Glomerular endothelial cell (primary cell): ENCODE results near the gene ITGB3BP. TPM values are rescaled to one million over a fixed set of nuclear protein-coding genes. Genes with fewer than 3 reads are reported as not detected.
"Not testable (repeated sequence)": the region's sequence is repeated elsewhere in the genome, so short reads cannot be mapped to it uniquely, and the experiment has no call there.

ENCODE experiments used
- DNase-seq: peaks from one replicate; pipeline ENCODE4 v3.0.0-alpha.2; 2011; ENCODE audit warnings: low read depth, low spot score; ENCODE audit errors: extremely low read depth
- total RNA-seq: library from RNA; depleted of rRNA; stranded (reverse); fragments of >200 nt; gene quantifications from 2 replicates; pipeline ENCODE4 v1.2.3, GENCODE V29; 2015

Gene ITGB3BP
- total RNA-seq, 1 donor from 2014 or later = 17.2 TPM

DNA sequence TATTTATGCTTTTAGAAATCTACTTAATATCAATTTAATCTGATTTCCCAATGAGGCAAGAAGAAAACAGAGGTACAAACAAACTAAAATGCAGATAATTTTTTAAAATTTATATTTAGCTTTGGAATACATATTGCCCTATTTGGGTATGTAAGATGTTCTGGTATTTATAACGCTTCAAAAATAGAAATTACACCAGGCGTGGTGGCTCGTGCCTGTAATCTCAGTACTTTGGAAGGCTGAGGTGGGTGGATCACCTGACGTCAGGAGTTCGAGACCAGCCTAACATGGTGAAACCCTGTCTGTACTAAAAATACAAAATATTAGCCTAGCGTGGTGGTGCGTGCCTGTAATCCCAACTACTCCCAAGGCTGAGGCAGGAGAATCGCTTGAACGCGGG, 13.3 kb downstream of the ITGB3BP start:
- DNase-seq = no peak

DNA sequence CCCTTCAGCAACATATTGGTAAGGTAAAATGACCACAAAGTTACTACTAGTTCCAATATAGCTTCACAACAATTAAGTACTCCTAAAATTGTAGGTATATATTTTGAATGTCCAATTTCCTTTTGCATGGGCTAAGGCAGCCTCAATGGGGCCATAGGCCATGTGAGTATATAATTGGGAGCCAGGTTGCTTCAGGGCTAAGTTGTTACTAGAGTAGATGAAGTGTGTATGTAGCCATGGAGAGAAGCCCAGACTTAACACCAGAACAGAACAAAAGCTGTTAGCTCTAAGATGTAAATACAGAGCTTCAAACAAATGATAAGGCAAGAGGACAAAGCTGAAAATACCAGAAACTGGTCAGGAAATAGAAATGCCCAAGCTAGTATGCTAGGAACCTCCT, 16.2 kb downstream of the ITGB3BP start:
- DNase-seq = no peak

DNA sequence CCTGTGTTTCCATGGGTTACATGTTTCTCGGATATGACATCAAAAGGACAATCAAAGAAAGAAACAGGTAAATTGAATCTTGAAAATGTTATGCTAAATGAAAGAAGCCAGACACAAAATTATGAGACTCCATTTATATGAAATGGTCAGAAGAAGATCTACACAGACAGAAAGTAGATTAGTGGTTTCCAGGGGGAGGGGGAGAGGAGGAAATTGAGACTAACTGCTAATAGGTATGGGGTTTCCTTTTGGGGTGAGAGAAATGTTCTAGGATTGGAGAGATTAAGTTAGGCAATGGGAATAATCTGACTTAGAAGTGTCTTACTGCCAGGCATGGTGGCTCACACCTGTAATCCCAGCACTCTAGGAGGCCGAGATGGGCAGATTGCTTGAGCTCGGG, 21.8 kb downstream of the ITGB3BP start:
- DNase-seq = no peak

DNA sequence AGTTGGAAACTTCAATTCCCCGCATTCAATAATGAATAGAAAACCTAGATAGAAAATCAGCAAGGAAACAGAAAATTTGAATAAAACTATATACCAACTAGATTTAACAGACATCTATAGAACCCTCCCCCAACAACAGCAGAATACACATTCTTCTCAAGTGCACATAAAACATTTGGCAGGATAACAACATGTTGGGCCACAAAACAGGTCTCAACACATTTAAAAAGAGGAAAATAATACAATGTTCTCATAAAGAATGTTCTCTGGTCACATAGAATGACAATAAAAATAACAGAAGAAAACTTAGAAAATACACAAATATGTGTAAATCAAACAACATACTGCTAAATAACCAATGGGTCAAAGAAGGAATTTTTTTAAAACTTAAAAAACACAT, 24.9 kb downstream of the ITGB3BP start:
- no peak for DNase-seq

DNA sequence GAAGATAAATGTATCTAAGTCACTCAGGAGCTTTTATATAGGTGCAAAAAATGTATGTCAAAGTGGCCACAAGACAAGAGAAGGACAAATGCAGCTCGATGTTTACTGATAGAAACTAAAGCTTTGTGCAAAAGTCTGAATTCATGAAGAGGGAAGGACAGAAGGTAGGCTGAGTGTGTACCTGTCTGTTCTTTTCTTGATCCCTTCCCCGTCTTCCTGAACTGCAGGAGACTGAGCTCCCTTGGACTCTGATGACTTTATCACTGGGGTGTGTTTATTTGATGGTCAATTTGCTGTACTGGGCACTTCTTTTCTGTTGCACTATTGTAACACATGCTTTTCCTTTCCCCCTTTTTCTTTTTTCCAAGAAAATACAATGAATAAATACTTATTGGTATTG, 25.4 kb downstream of the ITGB3BP start:
- no peak for DNase-seq

DNA sequence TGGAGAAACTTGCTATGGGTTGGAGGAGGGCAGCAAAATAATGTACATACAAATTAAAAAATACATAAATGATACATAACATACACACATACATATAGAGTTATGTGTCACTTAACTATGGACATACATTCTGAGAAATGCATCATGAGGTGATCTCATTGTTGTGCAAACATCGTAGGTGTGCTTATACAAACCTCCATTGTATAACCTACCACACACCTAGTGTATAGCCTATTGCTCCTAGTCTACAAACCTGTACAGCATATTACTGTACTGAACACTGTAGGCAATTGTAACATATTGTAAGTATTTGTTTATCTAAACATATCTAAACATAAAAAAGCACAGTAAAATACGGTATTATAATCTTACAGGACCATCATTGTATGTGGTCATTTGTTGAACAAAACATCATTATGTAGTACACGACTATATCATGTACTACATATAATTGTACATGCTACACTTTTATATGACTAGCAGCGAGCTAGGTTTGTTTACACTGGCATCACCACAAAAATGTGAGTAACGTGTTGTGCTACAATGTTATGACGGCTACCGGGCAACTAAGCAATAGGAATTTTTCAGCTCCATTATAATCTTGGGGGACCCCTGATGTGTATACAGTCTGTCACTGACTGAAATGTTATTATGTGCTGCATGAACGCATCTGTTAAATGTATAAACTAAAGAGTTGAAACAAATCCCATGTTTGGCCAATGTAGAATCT, 35.5 kb downstream of the ITGB3BP start:
- DNase-seq = no peak

DNA sequence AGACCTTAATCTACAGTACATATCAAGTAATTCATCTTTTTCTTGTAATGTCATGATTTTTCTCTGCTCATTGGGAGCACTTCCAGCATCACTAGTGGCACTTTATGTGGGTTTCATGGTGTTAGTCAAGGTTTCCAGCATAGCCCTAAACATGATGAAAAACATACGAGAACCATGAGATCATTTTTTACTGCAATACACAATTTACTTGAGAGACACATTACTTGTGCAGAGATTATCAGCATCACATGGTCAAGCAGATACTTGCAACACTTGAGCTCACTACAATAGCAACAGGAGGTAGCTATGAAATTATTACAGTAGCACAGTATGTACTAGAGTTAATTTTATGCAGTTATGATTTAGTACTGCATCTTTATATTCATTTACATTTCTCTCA, 36.4 kb downstream of the ITGB3BP start:
- no peak for DNase-seq

DNA sequence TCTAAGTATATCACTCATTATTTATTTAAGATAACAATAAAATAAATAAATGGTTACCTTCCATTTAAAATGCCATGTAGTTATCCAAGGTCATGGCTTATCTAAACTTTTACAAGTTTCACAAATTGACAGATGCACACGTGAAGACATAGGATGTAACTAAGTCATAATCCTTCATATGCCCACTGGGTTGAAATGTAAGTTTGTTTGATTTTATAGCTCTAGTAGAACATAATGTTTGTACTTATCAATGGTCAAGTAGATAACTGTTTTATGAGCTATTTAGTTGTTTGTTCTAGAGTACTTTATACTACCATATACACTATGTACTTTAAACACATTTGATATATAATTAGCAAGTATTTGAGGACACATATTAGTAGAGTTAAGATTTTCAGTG, 43.0 kb downstream of the ITGB3BP start:
- no peak for DNase-seq

DNA sequence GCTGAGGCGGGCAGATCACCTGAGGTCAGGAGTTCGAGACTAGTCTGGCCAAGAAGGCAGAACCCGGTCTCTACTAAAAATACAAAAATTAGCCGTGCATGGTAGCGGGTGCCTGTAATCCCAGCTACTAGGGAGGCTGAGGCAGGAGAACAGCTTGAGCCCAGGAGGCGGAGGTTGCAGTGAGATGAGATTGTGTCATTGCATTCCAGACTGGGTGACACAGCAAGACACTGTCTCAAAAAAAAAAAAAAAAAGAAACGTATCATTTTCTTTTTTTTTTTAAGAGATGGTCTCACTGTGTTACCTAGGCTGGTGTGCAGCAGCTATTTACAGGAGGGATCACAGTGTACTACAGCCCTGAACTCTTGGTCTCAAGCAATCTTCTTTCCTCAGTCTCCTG, 47.3 kb downstream of the ITGB3BP start:
- DNase-seq = no peak

DNA sequence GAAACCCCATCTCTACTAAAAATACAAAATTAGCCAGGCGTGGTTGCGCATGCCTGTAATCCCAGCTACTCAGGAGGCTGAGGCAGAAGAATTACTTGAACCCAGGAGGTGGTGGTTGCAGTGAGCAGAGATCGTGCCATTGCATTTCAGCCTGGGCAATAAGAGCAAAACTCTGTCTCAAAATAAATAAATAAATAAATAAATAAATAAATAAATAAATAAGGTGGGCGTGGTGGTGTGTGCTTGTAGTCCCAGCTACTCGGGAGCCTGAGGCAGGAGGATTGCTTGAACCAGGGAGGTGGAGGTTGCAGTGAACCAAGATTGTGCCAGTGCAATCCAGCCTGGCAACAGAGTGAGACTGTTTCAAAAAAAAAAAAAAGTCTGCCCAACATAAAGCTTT, 54.3 kb downstream of the ITGB3BP start:
- DNase-seq = not testable (repeated sequence)

DNA sequence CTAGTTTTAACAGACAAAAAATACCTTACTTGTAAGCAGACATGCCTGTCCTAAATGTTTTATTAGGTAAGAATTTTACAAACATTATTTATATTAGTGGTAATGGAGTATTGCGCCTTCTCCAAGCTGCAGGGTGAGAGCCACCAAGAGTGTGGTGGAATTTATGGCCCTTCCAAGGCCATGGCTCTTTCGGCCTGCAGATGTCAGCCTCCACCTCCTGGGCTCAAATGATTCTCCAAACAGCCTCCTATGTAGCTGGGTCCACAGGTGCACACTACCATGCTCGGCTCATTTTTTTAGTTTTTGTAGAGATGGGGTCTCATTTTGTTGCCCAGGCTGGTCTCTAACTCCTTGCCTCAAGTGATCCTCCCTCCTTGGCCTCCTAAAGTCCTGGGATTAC, 56.3 kb downstream of the ITGB3BP start:
- no peak for DNase-seq

DNA sequence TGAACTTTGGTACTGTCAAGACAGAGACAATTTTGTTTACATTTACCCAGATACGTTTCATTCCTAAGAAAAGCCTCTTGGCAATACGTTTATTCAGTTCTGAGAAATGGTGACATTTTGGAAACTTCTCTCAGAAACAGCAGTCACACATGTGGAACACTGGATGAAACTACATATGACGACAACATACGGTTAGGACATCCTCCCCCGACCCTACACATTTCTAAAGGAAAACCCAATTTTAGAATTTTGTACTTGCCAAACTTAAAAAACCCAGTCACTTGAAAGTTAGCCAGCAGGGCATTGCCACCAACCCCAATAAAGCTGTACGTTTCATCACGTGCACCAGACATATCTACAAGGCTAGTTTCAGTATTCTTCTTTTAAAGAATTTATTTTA, 56.8 kb downstream of the ITGB3BP start:
- no peak for DNase-seq

DNA sequence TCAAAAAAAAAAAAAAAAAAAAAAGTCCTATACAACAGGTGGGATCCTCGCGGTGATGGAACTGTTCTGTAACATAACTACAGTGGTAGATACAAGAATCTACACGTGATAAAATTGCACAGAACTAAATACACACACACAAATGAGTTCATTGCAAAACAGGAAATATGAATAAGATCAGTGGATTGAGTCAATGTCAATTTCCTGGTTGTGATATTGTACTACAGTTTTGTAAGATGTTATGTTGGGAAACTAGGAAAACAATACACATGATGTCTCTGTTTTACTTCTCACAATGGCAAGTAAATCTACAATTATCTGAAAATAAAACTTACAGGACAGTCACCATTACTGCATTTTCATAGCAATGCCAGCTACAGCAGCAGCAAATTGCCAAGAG, 59.8 kb downstream of the ITGB3BP start:
- peak; percentile 71 for DNase-seq

DNA sequence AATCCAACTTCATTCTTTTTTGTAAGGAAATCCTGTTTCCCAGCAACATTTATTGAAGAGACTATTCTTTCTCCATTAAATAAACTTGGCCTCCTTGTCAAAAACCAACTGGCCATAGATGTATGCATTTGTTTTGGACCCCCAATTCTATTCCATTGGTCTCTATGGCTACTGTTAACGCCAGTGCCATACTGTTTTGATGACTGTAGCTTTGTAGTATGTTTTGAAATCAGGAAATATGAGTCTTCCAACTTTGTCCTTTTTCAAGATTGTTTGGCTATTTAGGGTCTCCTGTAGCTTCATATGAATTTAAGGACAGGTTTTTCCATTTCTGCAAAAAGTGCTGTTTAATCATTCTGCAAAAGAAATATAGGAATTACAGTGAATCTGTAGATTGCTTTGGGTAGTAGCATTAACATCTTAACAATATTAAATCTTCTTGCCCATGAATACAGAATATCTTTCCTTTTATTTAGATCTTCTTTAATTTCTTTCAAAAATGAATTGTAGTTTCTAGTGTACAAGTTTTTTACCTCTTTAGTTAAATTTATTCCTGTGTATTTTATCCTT, 61.3 kb downstream of the ITGB3BP start:
- DNase-seq = no peak

DNA sequence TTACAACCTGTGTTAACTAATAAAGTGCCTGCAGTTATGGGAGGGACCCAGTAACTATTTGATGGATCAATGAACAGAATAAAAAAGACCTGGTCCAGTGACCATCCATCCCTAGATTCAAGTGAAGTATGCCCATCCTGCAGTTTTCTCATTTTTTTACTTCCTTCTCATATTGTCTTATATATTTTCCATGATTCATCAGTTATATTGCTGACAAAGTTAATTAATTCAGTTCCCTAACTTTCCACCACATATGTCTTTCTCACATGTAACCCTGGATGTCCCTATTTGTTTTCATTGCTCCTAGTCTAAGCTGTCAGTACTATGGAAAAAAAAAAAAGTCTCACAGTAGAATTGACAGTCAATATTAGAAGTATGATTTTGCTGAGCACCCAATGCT, 64.3 kb downstream of the ITGB3BP start:
- no peak for DNase-seq

DNA sequence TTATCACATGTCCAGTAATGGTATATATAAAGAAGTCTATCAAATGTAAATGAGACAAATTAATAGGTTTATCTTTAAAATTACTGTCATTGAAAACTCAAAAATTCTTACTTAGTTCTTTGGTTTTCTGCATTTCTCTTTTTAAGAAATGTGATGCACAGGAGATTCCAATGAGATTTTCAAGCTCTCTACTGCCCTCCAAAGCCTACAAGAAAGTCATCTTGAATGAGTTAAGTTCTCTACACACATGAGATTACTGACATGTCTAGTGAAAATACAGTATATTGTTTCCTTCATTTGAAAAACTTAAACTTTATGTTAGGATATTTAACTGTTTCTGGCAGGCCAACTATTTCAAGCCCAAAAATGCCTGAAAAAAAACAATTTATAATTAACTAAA, 68.8 kb downstream of the ITGB3BP start:
- no peak for DNase-seq

DNA sequence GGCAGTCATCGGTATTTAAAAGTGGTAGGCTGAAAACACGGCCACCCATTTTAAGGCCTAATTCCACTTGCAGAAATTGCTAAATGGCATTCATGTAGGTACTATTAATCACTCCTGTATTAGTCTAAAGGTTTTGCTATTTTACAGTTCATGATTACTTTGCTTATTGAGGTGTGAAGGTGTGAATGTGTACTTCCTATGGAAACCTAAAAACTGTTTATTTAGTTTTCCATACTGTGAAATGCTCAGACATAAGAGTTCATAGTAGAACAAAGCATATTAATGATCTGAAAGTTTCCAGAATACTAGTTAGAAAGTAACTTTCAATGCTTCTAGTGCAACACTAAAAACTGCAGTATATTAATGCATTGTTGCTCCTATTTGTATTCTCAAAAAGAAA, 69.8 kb downstream of the ITGB3BP start:
- DNase-seq = no peak

DNA sequence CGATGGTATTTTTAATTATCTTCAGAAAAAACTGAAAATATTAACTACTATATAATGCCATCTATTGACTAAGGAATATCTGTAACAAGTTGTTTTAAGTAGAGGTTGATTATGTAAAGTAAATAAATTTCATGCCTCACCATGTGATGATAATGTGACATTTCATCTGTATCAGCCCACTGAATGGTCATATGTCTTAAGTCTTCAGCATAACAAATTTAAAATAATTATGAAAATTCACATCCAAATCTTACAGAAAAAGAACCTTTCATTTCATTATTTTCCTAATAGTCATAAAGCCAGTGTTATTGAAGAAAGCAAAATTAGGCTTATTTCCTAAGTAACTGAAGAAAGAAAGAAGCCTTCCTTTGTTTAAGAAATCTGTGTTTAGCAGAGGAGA, 72.6 kb downstream of the ITGB3BP start:
- no peak for DNase-seq

DNA sequence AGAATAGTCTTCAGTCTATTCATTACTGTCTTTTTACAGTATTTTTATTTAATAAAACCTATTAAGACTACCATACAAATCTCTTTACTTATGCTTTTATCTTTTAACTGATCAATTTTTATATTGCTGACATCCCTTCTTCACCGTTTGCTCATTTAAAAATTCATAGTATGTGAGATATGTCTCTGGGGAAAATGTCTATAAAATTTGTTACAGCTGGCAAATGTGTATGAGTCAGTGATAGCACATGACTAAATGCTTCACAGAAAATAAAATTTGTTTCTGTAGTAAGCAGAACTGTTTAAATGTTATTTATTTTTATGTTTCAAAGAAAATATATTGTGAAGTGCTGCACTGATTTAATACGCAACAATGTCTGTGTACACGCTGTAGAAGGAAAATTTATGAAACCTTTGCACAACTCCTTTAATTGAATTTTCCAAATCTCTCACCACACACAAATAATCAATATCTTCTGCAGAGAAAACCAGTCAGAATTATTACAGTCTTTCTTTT, 74.2 kb downstream of the ITGB3BP start:
- no peak for DNase-seq

DNA sequence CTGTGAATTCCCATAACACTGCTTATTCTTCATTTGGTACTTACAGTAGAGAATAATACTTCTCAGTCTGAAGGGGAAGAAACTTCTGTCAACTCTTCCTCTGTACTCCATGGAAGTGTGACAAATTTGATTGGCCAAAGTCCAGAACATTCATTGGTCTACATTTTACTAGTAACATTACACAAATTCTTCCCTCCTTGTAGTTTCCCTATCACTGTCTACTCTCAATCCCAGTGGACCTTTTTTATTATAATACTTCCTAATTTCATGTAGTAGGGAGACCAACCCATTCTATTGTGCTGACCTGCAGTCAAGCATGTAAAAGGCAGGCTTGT, 80.9 kb downstream of the ITGB3BP start:
- DNase-seq = no peak

DNA sequence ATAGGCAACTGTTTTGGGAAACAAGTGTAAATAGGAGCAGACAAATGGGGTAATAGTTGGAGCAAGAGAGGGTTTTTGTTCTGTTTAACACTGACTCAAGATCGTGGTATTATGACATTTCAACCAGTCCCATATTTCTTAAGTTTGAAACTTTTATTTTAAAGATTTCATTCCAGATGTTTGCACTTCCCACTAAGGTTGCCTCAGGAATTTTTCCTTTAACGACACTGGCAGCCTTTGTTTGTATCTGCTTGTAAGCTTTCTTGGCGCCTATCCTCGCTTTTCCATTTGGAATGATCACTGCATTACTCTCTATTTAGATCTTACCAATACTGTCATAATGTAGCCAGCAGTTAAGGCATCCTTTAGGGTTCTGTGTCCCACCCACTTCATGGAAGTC, 87.9 kb downstream of the ITGB3BP start:
- no peak for DNase-seq

DNA sequence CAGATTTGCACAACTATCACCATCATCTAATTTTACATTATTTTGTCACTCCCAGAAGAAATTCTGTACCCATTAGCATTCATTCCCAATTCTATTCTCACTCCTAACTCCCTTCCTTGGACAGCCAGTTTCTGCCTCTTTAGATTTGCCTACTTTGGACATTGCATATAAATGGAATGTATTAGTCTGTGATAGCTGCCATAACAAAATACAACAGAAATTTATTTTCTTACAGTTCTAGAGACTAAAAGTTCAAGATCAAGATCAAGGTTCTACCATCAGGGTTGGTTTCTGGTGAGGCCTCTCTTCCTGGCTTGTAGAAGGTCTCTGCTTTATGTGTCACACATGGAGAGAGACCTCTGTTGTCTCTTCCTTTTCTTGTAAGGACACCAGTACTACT, 93.7 kb downstream of the ITGB3BP start:
- no peak for DNase-seq

DNA sequence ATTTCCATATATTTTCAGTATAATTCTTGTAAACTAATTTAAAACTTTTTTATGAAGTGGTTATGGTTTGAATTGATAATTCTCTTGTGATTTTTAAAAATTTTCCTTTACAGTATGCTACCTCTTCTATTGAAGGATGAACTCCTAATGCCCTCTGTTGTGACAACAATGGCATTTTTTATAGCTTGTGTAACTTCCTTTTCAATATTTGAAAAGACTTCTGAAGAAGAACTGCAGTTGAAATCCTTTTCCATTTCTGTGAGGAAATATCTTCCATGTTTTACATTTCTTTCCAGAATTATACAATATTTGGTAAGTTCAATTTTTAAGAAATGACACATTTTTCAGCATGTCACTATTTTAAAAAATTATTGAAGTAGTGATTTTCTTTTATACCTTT, 94.2 kb downstream of the ITGB3BP start:
- DNase-seq = peak; percentile 14
